Heart left ventricle (tissue), 16 donors: ENCODE data around the gene HOXB3. TPM values are rescaled to one million over a fixed set of nuclear protein-coding genes. Genes with fewer than 3 reads are reported as not detected.

Source experiments
- ATAC-seq, 4 donors: fragments of 200-7000 bp; cut with Tn5 transposase; one replicate each; pipeline ENCODE4 v1.9.1; 2020 to 2022; ENCODE audit warnings: moderate library complexity in 4 of 4, mild to moderate bottlenecking in 3 of 4, moderate number of reproducible peaks in 1 of 4
- DNase-seq, 5 donors: peaks; one replicate each; pipeline ENCODE4 v3.0.0-alpha.2; 2020
- H3K27ac ChIP-seq, 12 donors: fragments of 200-600 bp; sonication (generic) in 4 of 12; one replicate each; pipeline versions ENCODE4 v1.5.0 to v1.8.0; 2016 to 2022; ENCODE audit warnings: mild to moderate bottlenecking in 2 of 12
- H3K27me3 ChIP-seq, 9 donors: fragments of 200-600 bp; sonication (generic) in 2 of 9; one replicate each; pipeline versions ENCODE4 v1.5.1 to v1.8.0; 2016 to 2022; ENCODE audit warnings: mild to moderate bottlenecking in 3 of 9
- H3K36me3 ChIP-seq, 9 donors: fragments of 200-600 bp; sonication (generic) in 2 of 9; one replicate each; pipeline versions ENCODE4 v1.5.0 to v1.8.0; 2018 to 2022; ENCODE audit warnings: mild to moderate bottlenecking in 2 of 9
- H3K4me1 ChIP-seq, 12 donors: fragments of 200-600 bp; sonication (generic) in 4 of 12; one replicate each; pipeline versions ENCODE4 v1.5.0 to v1.8.0; 2016 to 2022; ENCODE audit warnings: mild to moderate bottlenecking in 3 of 12
- H3K4me3 ChIP-seq, 12 donors: fragments of 200-600 bp; sonication (generic) in 4 of 12; one replicate each; pipeline versions ENCODE4 v1.5.0 to v1.8.0; 2017 to 2022; ENCODE audit warnings: mild to moderate bottlenecking in 9 of 12, moderate library complexity in 4 of 12
- H3K9me3 ChIP-seq, 12 donors: fragments of 200-600 bp; sonication (generic) in 4 of 12; one replicate each; pipeline versions ENCODE4 v1.5.0 to v1.8.0; 2016 to 2022; ENCODE audit warnings: mild to moderate bottlenecking in 1 of 12
- POLR2A ChIP-seq, 2 donors: fragments of 450-650 bp; IDR thresholded peaks; one replicate each; pipeline ENCODE4 v1.6.1; 2017; ENCODE audit warnings: antibody characterized with exemption in 2 of 2, mild to moderate bottlenecking in 2 of 2, moderate library complexity in 2 of 2
- WGBS, 4 donors: extraction: QIAGEN DNeasy Blood & Tissue Kit in 2 of 4; methylation state at CpG; one replicate each; pipeline versions ENCODE4 v1.1.5 to v1.1.7; 2013 to 2018; 5-methylcytosine and 5-hydroxymethylcytosine counted together
- intact Hi-C, 10 donors: fragments of 100-400 bp; cut with DNase I; formaldehyde crosslinking; loops; one replicate each; pipeline versions ENCODE4 v1.11.1 to v1.14.2; 2022
- polyA plus RNA-seq, 2 donors: library from polyadenylated mRNA; stranded (reverse); fragments of 200-250 nt; gene quantifications; one replicate each; pipeline ENCODE4 v1.2.3, GENCODE V29; 2013
- total RNA-seq, 9 donors: library from RNA; depleted of rRNA in 2 of 9; stranded (reverse); fragments of >200 nt in 2 of 9; fragmentation: NEBNext Ultra II Directional in 3 of 9; extraction: Animal tissue kit (Norgen Biotek cat#: 25700) in 3 of 9; gene quantifications; one replicate each; pipeline versions ENCODE4 v1.1.0 to v1.2.4, GENCODE V29; 2016 to 2023
- TF ChIP-seq, protein P1 (sequence below), 12 donors: fragments of 200-600 bp; sonication (generic) in 4 of 12; IDR thresholded peaks; one replicate each; pipeline versions ENCODE4 v1.5.0 to v1.8.0; 2018 to 2022; ENCODE audit warnings: antibody characterized with exemption in 12 of 12, mild to moderate bottlenecking in 5 of 12
- donor health status: ischemic (EF 13 %, LVEDD 7.1; RV severe dilation, severe dysfunction).
- donor health status: healthy with polysubstance abuse.
- donor health status: DM: no; HTN: yes; CAD: no.
- donor health status: DM: no; HTN: no; CAD: no.
- donor health status: ischemic (EF 25% LVEDD 6.9; RV normal size, moderate dysfunction).
- donor health status: ischemic (EF 25% LVEDD 5.7; RV mildly dilated, moderate dysfunction).
- donor health status: healthy.
- donor health status: DM: yes; HTN: yes; CAD: no.
- donor health status: ischemic (EF 35%, LVEDD 5.7; RV mildly dilated, moderate dysfunction).
- donor health status: nonischemic (EF 11% LVEDD 7.7; RV severe dilation, severe dysfunction).
- donor health status: DM: yes; HTN: yes; CAD: no.
- donor health status: PGD.
- donor health status: ischemic (EF 29% LVEDD 5.4; RV normal size, mild dysfunction).
- donor health status: nonischemic (EF 23%, LVEDD 6.1; RV moderate dilation, normal function).

Gene HOXB3
- total and polyA plus RNA-seq, 11 donors = 0.11 to 5.5 (median 2.0) TPM

DNA sequence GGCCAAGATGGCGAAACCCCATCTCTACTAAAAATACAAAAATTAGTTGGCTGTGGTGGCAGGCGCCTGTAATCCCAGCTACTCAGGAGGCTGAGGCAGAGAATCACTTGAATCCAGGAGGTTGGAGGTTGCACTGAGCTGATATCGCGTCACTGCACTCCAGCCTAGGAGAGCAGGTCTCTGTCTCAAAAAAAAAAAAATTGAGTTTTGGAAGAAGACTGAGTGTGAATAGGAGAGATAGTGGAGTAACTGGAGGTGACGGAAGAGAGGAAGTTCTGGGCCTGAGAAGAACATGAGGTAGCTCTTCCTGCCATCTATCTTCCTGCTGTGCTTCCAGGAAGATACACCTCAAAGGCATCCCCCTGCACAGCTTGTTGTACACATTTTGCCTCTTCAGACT is 70.6 kb downstream of the HOXB3 start:
- Histone ChIP-seq H3K4me1 (no peaks in the 10 kb centered on the region), H3K9me3 (no peaks in the 10 kb centered on the region), H3K27me3 (peaks cover 0 to 87% (median 28%) of the 10 kb centered on the region in 9 donors), H3K4me3 (no peak overlapping the region), H3K36me3 (no peaks in the 10 kb centered on the region), H3K27ac (no peak overlapping the region)
- WGBS, 4 donors = 75 to 88% (median 75%) methylated on average over 5 of the region's 5 CpGs
- ATAC-seq = no peak
- DNase-seq = no peak
- intact Hi-C loops = no loop called here
- no peak for TF ChIP-seq POLR2A (IDR thresholded peaks at IDR 0.05)
- TF ChIP-seq, protein P1, sequence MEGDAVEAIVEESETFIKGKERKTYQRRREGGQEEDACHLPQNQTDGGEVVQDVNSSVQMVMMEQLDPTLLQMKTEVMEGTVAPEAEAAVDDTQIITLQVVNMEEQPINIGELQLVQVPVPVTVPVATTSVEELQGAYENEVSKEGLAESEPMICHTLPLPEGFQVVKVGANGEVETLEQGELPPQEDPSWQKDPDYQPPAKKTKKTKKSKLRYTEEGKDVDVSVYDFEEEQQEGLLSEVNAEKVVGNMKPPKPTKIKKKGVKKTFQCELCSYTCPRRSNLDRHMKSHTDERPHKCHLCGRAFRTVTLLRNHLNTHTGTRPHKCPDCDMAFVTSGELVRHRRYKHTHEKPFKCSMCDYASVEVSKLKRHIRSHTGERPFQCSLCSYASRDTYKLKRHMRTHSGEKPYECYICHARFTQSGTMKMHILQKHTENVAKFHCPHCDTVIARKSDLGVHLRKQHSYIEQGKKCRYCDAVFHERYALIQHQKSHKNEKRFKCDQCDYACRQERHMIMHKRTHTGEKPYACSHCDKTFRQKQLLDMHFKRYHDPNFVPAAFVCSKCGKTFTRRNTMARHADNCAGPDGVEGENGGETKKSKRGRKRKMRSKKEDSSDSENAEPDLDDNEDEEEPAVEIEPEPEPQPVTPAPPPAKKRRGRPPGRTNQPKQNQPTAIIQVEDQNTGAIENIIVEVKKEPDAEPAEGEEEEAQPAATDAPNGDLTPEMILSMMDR (IDR thresholded peaks at IDR 0.05) = no peak

DNA sequence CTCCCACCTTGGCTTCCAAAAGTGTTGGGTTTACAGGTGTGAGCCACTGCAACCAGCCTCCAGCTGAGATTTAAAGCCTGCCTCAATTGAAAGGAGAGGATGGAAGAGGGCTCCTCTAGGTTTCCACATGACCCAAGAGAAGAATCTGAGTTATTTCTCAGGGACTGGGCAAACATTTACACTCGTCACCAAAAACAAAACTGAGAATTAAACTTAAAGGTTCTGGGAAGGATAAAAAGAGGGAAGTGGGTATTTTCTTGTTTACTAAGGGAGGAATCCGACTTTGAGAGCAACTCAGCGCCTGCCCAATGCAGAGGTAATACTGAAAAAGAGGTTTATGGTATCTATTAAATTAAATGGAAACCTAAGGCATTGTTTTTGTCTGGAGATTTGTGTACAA is 72.6 kb downstream of the HOXB3 start:
- intact Hi-C loops = no loop called here
- Histone ChIP-seq H3K9me3 (no peaks in the 10 kb centered on the region), H3K4me3 (no peak overlapping the region), H3K36me3 (no peaks in the 10 kb centered on the region), H3K27ac (no peak overlapping the region), H3K27me3 (peaks cover 0 to 92% (median 34%) of the 10 kb centered on the region in 9 donors), H3K4me1 (peaks cover 0 to 3% (median 0%) of the 10 kb centered on the region in 12 donors)
- no peak for ATAC-seq
- no peak for TF ChIP-seq POLR2A (IDR thresholded peaks at IDR 0.05)
- TF ChIP-seq, protein P1 (IDR thresholded peaks at IDR 0.05) = no peak
- no peak for DNase-seq
- WGBS, 4 donors = 38 to 49% (median 44%) methylated on average over 3 of the region's 3 CpGs

DNA sequence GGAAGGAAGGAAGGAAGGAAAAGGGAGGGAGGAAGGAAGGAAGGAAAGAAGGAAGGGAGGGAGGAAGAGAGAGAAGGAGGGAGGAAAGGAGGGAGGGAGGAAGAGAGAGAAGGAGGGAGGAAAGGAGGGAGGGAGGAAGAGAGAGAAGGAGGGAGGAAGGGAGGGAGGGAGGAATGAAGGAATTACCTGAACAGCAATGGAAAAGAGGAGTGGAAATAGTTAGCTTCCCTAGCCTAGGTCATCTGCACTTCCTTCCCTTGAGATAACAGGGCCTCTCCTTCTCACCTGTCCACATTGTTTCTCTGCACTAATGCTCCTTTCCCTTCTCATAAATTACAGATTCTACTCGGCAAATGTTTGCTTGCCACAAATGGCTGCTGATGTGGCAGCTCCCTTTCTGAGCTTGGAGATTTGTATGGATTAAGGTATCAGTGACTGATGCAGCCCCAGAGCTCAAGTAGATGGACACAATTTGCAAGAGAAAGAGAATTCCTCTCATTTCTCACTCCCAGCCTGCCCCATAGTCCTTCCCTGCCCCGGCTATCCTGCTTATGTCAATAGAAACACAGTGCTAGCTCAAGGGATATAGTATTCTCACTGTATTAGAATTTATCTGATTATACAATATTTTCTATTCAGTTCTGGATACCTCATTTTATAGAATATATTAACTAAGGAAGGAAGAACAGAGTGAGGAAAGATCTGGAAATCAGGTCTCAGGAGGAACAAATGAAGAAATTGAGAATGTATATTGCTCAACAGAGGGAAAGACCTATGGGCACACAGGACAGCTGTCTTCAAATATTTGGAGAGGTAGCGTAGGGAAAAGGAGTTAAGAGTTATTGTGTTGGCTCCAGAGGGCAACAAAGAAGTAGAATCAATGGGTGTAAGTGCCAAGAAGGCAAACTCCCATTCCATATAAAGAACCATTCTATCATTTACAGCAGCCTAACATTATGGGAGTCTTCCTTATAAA is 73.8 kb downstream of the HOXB3 start:
- H3K27me3 ChIP-seq = peaks cover 0 to 93% (median 39%) of the 10 kb centered on the region in 9 donors
- 60 to 71% (median 66%) methylated on average over 3 of the region's 3 CpGs for WGBS, 4 donors
- DNase-seq (no peak), ATAC-seq (no peak)
- no peak for TF ChIP-seq POLR2A (IDR thresholded peaks at IDR 0.05)
- TF ChIP-seq, protein P1 (IDR thresholded peaks at IDR 0.05) = no peak
- H3K4me3 ChIP-seq = no peak overlapping the region
- H3K4me1 ChIP-seq = peaks cover 0 to 3% (median 0%) of the 10 kb centered on the region in 12 donors
- intact Hi-C loops = no loop called here
- no peak overlapping the region for H3K27ac ChIP-seq
- H3K9me3 ChIP-seq = no peaks in the 10 kb centered on the region
- no peaks in the 10 kb centered on the region for H3K36me3 ChIP-seq

DNA sequence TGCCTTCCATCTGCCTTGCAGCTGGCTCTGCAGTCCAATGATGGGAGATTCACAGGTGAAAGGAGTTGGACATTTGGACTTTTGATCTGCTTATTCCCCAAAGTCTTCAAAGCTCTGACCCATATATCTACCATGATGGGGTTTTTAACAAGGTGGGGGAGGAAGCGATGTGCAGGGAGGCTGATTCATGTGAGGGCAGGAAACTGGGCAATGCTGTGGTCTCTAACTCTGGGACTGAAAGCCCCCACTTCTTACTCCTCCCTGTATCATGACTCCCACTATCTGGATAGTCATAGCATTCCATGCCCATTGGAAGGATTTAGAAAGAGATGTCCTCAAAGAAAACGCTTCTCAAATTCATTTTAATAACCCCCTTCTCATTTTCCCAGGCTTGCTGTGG is 75.6 kb downstream of the HOXB3 start:
- DNase-seq (no peak), ATAC-seq (no peak)
- Histone ChIP-seq H3K4me1 (peaks cover 0 to 3% (median 0%) of the 10 kb centered on the region in 12 donors), H3K27me3 (peaks cover 0 to 91% (median 47%) of the 10 kb centered on the region in 9 donors), H3K4me3 (no peak overlapping the region), H3K27ac (no peak overlapping the region), H3K36me3 (no peaks in the 10 kb centered on the region), H3K9me3 (no peaks in the 10 kb centered on the region)
- intact Hi-C loops = no loop called here
- WGBS, 4 donors = 69 to 81% (median 74%) methylated on average over 2 of the region's 2 CpGs
- no peak for TF ChIP-seq POLR2A (IDR thresholded peaks at IDR 0.05)
- TF ChIP-seq, protein P1 (IDR thresholded peaks at IDR 0.05) = no peak
